ENCODE measurements around the gene UBE3B.

DNA sequence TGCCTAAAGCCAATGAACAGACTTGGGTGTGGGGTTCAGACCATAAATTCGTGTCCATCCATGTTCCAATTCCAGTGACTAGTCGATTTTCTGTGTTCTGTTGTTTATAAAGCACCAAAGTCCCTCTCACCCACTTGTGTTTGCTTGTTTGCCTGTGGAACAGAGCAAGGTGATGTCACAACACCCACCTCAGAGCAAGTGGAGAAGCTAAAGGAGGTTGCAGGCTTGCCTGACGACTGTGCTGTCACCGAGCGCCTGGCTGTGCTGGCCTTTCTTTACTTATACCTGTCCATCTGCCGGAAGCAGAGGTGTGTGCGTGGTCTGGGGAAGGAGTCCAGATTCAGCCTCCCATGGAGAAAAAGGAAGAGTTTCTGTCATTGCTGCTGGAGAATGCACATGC, 102.2 kb downstream of the UBE3B start:
- no peak for TF ChIP-seq POLR2A (IDR thresholded peaks at IDR 0.05)
- TF ChIP-seq, protein P1, sequence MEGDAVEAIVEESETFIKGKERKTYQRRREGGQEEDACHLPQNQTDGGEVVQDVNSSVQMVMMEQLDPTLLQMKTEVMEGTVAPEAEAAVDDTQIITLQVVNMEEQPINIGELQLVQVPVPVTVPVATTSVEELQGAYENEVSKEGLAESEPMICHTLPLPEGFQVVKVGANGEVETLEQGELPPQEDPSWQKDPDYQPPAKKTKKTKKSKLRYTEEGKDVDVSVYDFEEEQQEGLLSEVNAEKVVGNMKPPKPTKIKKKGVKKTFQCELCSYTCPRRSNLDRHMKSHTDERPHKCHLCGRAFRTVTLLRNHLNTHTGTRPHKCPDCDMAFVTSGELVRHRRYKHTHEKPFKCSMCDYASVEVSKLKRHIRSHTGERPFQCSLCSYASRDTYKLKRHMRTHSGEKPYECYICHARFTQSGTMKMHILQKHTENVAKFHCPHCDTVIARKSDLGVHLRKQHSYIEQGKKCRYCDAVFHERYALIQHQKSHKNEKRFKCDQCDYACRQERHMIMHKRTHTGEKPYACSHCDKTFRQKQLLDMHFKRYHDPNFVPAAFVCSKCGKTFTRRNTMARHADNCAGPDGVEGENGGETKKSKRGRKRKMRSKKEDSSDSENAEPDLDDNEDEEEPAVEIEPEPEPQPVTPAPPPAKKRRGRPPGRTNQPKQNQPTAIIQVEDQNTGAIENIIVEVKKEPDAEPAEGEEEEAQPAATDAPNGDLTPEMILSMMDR (IDR thresholded peaks at IDR 0.05): no peak
